ENCODE measurements around the gene MED22. TPM values are rescaled to one million over a fixed set of nuclear protein-coding genes. Genes with fewer than 3 reads are reported as not detected.

The MED22 gene
- total RNA-seq, 1 experiment from 2014 or later = 26.2 TPM

GRCh38 chr9:133371261-133371711, 23.4 kb upstream of the MED22 start:
- no peaks in the 10 kb centered on the region for H3K9me3 ChIP-seq (ENCODE audit: control insufficient read depth, insufficient read depth, low read depth, low read length)
- CTCF ChIA-PET = no interaction called here
- no TSS peak for BruUV-seq (replicated peaks)
- ATAC-seq (no peak), DNase-seq (ENCODE audit: low read depth, low spot score) (no peak)
- intact Hi-C loops (cut with micrococcal nuclease; ENCODE audit: unreplicated experiment) (no loop called here), in situ Hi-C loops (cut with HindIII; ENCODE audit: low pct_unique_long_range_greater_than_20kb, low sequenced_read_pairs) (no loop called here)
- no peak overlapping the region for H3K4me3 ChIP-seq (ENCODE audit: low read depth in 2 of 2, low read length in 2 of 2)
- H3K4me1 ChIP-seq (ENCODE audit: control insufficient read depth, insufficient read depth, low read length) = peaks cover 18% of the 10 kb centered on the region
- no peaks in the 10 kb centered on the region for H3K27me3 ChIP-seq (ENCODE audit: control insufficient read depth, insufficient read depth, low read length)
- H3K27ac ChIP-seq (ENCODE audit: low read length) = no peak overlapping the region
- POLR2A ChIA-PET = interaction anchor here (0.7 kb wide), 1 partner anchor 16 kb away, joined by 4 read pairs; no protein-coding TSS in a partner anchor
- TF ChIP-seq, protein P1, sequence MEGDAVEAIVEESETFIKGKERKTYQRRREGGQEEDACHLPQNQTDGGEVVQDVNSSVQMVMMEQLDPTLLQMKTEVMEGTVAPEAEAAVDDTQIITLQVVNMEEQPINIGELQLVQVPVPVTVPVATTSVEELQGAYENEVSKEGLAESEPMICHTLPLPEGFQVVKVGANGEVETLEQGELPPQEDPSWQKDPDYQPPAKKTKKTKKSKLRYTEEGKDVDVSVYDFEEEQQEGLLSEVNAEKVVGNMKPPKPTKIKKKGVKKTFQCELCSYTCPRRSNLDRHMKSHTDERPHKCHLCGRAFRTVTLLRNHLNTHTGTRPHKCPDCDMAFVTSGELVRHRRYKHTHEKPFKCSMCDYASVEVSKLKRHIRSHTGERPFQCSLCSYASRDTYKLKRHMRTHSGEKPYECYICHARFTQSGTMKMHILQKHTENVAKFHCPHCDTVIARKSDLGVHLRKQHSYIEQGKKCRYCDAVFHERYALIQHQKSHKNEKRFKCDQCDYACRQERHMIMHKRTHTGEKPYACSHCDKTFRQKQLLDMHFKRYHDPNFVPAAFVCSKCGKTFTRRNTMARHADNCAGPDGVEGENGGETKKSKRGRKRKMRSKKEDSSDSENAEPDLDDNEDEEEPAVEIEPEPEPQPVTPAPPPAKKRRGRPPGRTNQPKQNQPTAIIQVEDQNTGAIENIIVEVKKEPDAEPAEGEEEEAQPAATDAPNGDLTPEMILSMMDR (IDR thresholded peaks at IDR 0.05) = no peak
- TF ChIP-seq POLR2AphosphoS5 (IDR thresholded peaks at IDR 0.05; ENCODE audit: low read depth, low read length) (no peak), SIN3A (IDR thresholded peaks at IDR 0.05; ENCODE audit: borderline replicate concordance, insufficient read depth, low read depth, low read length) (no peak)
- H3K36me3 ChIP-seq (ENCODE audit: control insufficient read depth, insufficient read depth, low read length) = peaks cover 5% of the 10 kb centered on the region; the same call in 1 of the 2 replicates

DNA sequence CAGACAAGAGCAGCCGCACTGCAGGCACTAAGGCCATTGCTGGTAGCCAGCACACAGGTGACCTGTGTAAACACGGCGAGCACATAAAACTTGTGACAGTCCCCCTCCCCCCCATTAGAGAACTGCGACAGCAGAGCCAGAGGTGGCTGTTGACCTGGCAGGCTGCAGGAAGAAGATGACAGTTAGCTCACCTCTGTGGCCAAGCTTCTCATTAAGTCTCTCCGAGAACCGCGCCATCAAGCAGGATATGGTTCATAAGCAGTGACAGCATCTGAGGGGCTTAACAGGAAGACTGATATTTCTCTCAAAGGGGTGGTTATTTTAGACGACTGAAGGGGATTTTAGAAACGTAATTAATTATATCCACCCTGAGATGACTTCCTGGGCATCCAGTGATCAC, 22.8 kb upstream of the MED22 start:
- no TSS peak for BruUV-seq (replicated peaks)
- DNase-seq (ENCODE audit: low read depth, low spot score) = no peak
- Histone ChIP-seq H3K4me1 (ENCODE audit: control insufficient read depth, insufficient read depth, low read length) (peaks cover 18% of the 10 kb centered on the region), H3K27me3 (ENCODE audit: control insufficient read depth, insufficient read depth, low read length) (no peaks in the 10 kb centered on the region), H3K9me3 (ENCODE audit: control insufficient read depth, insufficient read depth, low read depth, low read length) (no peaks in the 10 kb centered on the region), H3K36me3 (ENCODE audit: control insufficient read depth, insufficient read depth, low read length) (peaks cover 9% of the 10 kb centered on the region; the same call in 1 of the 2 replicates), H3K27ac (ENCODE audit: low read length) (no peak overlapping the region), H3K4me3 (ENCODE audit: low read depth in 2 of 2, low read length in 2 of 2) (no peak overlapping the region)
- TF ChIP-seq, protein P2, sequence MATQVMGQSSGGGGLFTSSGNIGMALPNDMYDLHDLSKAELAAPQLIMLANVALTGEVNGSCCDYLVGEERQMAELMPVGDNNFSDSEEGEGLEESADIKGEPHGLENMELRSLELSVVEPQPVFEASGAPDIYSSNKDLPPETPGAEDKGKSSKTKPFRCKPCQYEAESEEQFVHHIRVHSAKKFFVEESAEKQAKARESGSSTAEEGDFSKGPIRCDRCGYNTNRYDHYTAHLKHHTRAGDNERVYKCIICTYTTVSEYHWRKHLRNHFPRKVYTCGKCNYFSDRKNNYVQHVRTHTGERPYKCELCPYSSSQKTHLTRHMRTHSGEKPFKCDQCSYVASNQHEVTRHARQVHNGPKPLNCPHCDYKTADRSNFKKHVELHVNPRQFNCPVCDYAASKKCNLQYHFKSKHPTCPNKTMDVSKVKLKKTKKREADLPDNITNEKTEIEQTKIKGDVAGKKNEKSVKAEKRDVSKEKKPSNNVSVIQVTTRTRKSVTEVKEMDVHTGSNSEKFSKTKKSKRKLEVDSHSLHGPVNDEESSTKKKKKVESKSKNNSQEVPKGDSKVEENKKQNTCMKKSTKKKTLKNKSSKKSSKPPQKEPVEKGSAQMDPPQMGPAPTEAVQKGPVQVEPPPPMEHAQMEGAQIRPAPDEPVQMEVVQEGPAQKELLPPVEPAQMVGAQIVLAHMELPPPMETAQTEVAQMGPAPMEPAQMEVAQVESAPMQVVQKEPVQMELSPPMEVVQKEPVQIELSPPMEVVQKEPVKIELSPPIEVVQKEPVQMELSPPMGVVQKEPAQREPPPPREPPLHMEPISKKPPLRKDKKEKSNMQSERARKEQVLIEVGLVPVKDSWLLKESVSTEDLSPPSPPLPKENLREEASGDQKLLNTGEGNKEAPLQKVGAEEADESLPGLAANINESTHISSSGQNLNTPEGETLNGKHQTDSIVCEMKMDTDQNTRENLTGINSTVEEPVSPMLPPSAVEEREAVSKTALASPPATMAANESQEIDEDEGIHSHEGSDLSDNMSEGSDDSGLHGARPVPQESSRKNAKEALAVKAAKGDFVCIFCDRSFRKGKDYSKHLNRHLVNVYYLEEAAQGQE (IDR thresholded peaks at IDR 0.05; ENCODE audit: insufficient read depth in 1 of 2, low read depth in 2 of 2, low read length in 1 of 2) = no peak
- no peak for TF ChIP-seq POLR2AphosphoS5 (IDR thresholded peaks at IDR 0.05; ENCODE audit: low read depth, low read length)
- TF ChIP-seq, protein P1 (IDR thresholded peaks at IDR 0.05) = no peak
- TF ChIP-seq SIN3A (IDR thresholded peaks at IDR 0.05; ENCODE audit: borderline replicate concordance, insufficient read depth, low read depth, low read length) = no peak
- no peak for TF ChIP-seq TCF7L2 (IDR thresholded peaks at IDR 0.05; ENCODE audit: low read depth, low read length)
- ATAC-seq = no peak
- ChIA-PET CTCF (no interaction called here), POLR2A (interaction anchor here (0.7 kb wide), 1 partner anchor 15 kb away, joined by 4 read pairs; no protein-coding TSS in a partner anchor)
- intact Hi-C loops (cut with micrococcal nuclease; ENCODE audit: unreplicated experiment) = no loop called here
- in situ Hi-C loops (cut with HindIII; ENCODE audit: low pct_unique_long_range_greater_than_20kb, low sequenced_read_pairs) = no loop called here
